ENCODE data around the gene PRKG1.

GRCh38 chr10:51095444-51095843, 21.2 kb downstream of the PRKG1 start:
- TF ChIP-seq CTCF (IDR thresholded peaks at IDR 0.05; ENCODE audit: control extremely low read depth in 1 of 3, insufficient read depth in 1 of 3, low read depth in 1 of 3, low read length in 3 of 3), result no peak
- no peak for TF ChIP-seq ASH2L (IDR thresholded peaks at IDR 0.05; ENCODE audit: low read length)
- TF ChIP-seq POLR2A (IDR thresholded peaks at IDR 0.05; ENCODE audit: control extremely low read depth in 1 of 2, low read depth in 2 of 2, low read length in 2 of 2), result no peak
- TF ChIP-seq EZH2 (IDR thresholded peaks at IDR 0.05; ENCODE audit: low read depth, low read length, severe bottlenecking), result no peak
- no peak for TF ChIP-seq MAX (IDR thresholded peaks at IDR 0.05)
- no peak for TF ChIP-seq SUZ12 (IDR thresholded peaks at IDR 0.05; ENCODE audit: low read length)

Data from H1 (cell line).